Measurements from ENCODE around the gene CBFA2T3. TPM values are rescaled to one million over a fixed set of nuclear protein-coding genes. Genes with fewer than 3 reads are reported as not detected.

CBFA2T3 gene
- total RNA-seq, 1 experiment from 2014 or later = 13.7 TPM

DNA sequence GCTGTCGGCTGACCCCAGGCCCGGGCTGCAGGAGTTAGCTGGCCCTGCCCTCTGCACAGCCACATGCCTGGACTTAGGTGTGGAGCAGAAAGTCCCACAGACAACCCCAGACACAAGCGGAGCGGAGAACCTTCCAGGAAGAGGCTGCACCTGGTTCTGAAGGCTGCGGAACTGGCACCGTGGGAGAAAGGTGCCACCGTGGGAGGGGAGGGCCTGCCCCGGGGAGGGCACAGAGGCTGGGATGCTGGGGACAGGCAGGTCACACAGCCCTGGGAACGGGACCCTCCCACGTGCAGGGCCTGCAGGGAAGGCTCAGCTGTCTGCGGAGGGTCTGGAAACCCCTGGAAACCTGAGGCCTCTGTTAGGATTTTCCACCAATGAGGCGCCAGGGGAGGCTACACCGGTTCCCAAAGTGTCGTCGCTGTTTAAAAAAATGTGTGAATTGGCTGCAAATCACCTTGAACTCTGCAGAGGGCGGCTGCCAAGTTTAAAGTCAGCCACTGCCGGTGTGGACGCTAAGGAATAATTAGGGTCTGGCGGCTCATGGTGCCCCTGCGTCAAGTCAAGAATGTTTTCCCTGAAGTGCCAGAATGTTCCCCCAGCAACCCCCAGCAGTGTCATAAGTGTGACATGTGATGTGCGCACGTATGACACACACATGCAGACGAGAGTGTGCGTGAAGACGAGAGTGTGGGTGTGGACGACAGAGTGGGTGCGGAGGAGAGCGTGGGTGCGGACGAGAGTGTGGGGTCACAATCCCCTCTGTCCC, 59.7 kb downstream of the CBFA2T3 start:
- Histone ChIP-seq H3K27me3 (ENCODE audit: control insufficient read depth, insufficient read depth, low read length) (no peaks in the 10 kb centered on the region), H3K9me3 (ENCODE audit: control insufficient read depth, insufficient read depth, low read depth, low read length) (no peaks in the 10 kb centered on the region), H3K36me3 (ENCODE audit: control insufficient read depth, insufficient read depth, low read length) (no peaks in the 10 kb centered on the region), H3K27ac (ENCODE audit: low read length) (no peak overlapping the region), H3K4me1 (ENCODE audit: control insufficient read depth, insufficient read depth, low read length) (peaks cover 29% of the 10 kb centered on the region), H3K4me3 (ENCODE audit: low read depth in 2 of 2, low read length in 2 of 2) (no peak overlapping the region)
- ChIA-PET POLR2A (no interaction called here), CTCF (no interaction called here)
- ATAC-seq (no peak), DNase-seq (ENCODE audit: low read depth, low spot score) (no peak)
- intact Hi-C loops (cut with micrococcal nuclease; ENCODE audit: unreplicated experiment) = no loop called here
- TF ChIP-seq TCF7L2 (IDR thresholded peaks at IDR 0.05; ENCODE audit: low read depth, low read length) = no peak
- TF ChIP-seq SIN3A (IDR thresholded peaks at IDR 0.05; ENCODE audit: borderline replicate concordance, insufficient read depth, low read depth, low read length) = no peak
- BruUV-seq (replicated peaks) = no TSS peak
- in situ Hi-C loops (cut with HindIII; ENCODE audit: low pct_unique_long_range_greater_than_20kb, low sequenced_read_pairs) = no loop called here

DNA sequence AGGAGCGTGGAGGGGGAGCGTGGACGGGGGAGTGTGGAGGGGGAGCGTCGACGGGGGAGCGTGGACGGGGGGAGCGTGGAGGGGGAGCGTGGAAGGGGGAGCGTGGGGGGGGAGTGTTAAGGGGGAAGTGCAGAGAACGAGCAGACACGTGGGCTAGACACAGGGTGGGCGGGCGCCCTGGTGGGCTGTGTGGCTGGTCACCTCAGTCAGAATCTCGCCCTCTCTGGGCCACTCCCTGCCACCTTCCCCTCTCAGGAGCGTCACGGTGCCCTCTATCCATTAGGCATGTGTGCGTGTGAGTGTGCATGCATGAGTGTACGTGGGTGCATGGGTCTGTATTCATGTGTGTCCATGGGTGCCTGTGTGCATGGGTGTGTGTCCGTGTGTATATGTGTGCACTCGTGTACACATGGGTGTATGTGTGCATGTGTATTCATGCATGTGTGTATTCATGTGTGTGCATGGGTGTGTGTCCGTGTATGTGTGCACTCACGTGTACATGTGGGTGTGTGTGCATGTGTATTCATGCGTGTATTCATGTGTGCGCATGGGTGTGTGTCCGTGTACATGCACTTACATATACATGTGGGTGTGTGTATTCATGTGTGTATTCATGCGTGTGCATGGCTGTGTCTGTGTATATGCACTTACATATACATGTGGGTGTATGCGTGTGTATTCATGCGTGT, 61.2 kb downstream of the CBFA2T3 start:
- CTCF ChIA-PET = no interaction called here
- intact Hi-C loops (cut with micrococcal nuclease; ENCODE audit: unreplicated experiment) (no loop called here), in situ Hi-C loops (cut with HindIII; ENCODE audit: low pct_unique_long_range_greater_than_20kb, low sequenced_read_pairs) (no loop called here)

More for the DNA sequence above, 61.2 kb downstream of the CBFA2T3 start:
- H3K4me1 ChIP-seq (ENCODE audit: control insufficient read depth, insufficient read depth, low read length) = peaks cover 17% of the 10 kb centered on the region
- no peak for TF ChIP-seq POLR2AphosphoS5 (IDR thresholded peaks at IDR 0.05; ENCODE audit: low read depth, low read length)
- no peak for TF ChIP-seq SIN3A (IDR thresholded peaks at IDR 0.05; ENCODE audit: borderline replicate concordance, insufficient read depth, low read depth, low read length)
- TF ChIP-seq TCF7L2 (IDR thresholded peaks at IDR 0.05; ENCODE audit: low read depth, low read length) = no peak
- TF ChIP-seq, protein P1, sequence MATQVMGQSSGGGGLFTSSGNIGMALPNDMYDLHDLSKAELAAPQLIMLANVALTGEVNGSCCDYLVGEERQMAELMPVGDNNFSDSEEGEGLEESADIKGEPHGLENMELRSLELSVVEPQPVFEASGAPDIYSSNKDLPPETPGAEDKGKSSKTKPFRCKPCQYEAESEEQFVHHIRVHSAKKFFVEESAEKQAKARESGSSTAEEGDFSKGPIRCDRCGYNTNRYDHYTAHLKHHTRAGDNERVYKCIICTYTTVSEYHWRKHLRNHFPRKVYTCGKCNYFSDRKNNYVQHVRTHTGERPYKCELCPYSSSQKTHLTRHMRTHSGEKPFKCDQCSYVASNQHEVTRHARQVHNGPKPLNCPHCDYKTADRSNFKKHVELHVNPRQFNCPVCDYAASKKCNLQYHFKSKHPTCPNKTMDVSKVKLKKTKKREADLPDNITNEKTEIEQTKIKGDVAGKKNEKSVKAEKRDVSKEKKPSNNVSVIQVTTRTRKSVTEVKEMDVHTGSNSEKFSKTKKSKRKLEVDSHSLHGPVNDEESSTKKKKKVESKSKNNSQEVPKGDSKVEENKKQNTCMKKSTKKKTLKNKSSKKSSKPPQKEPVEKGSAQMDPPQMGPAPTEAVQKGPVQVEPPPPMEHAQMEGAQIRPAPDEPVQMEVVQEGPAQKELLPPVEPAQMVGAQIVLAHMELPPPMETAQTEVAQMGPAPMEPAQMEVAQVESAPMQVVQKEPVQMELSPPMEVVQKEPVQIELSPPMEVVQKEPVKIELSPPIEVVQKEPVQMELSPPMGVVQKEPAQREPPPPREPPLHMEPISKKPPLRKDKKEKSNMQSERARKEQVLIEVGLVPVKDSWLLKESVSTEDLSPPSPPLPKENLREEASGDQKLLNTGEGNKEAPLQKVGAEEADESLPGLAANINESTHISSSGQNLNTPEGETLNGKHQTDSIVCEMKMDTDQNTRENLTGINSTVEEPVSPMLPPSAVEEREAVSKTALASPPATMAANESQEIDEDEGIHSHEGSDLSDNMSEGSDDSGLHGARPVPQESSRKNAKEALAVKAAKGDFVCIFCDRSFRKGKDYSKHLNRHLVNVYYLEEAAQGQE (IDR thresholded peaks at IDR 0.05; ENCODE audit: insufficient read depth in 1 of 2, low read depth in 2 of 2, low read length in 1 of 2) = no peak
- TF ChIP-seq, protein P2, sequence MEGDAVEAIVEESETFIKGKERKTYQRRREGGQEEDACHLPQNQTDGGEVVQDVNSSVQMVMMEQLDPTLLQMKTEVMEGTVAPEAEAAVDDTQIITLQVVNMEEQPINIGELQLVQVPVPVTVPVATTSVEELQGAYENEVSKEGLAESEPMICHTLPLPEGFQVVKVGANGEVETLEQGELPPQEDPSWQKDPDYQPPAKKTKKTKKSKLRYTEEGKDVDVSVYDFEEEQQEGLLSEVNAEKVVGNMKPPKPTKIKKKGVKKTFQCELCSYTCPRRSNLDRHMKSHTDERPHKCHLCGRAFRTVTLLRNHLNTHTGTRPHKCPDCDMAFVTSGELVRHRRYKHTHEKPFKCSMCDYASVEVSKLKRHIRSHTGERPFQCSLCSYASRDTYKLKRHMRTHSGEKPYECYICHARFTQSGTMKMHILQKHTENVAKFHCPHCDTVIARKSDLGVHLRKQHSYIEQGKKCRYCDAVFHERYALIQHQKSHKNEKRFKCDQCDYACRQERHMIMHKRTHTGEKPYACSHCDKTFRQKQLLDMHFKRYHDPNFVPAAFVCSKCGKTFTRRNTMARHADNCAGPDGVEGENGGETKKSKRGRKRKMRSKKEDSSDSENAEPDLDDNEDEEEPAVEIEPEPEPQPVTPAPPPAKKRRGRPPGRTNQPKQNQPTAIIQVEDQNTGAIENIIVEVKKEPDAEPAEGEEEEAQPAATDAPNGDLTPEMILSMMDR (IDR thresholded peaks at IDR 0.05) = no peak
- H3K27me3 ChIP-seq (ENCODE audit: control insufficient read depth, insufficient read depth, low read length) = no peaks in the 10 kb centered on the region
- H3K36me3 ChIP-seq (ENCODE audit: control insufficient read depth, insufficient read depth, low read length) = no peaks in the 10 kb centered on the region
- DNase-seq (ENCODE audit: low read depth, low spot score) = no peak
- no peak overlapping the region for H3K4me3 ChIP-seq (ENCODE audit: low read depth in 2 of 2, low read length in 2 of 2)
- POLR2A ChIA-PET = no interaction called here
- ATAC-seq = no peak
- H3K27ac ChIP-seq (ENCODE audit: low read length) = no peak overlapping the region
- no peaks in the 10 kb centered on the region for H3K9me3 ChIP-seq (ENCODE audit: control insufficient read depth, insufficient read depth, low read depth, low read length)
- no TSS peak for BruUV-seq (replicated peaks)
